CD4-positive, CD25-positive, alpha-beta regulatory T cell (primary cell): ENCODE results near the gene HIPK3. TPM values are rescaled to one million over a fixed set of nuclear protein-coding genes. Genes with fewer than 3 reads are reported as not detected.
A peak's percentile ranks its signal among the peaks of the same experiment; 100 is the strongest.

Experiments used
- ATAC-seq, 2 donors: fragments of 150-1000 bp; cut with Tn5 transposase; one replicate each; pipeline ENCODE4 v1.10.0; 2021; ENCODE audit warnings: low read depth in 2 of 2, moderate number of reproducible peaks in 2 of 2, moderate library complexity in 1 of 2
- DNase-seq, 3 donors: peaks; one replicate each; pipeline versions ENCODE4 v3.0.0 to v3.0.0-alpha.2; 2012 to 2022; ENCODE audit warnings: mixed read lengths in 1 of 3
- H3K27ac ChIP-seq: one replicate; pipeline ENCODE4 v1.7.0; 2013; ENCODE audit warnings: mild to moderate bottlenecking, low read length; ENCODE audit not compliant: insufficient read depth, poor library complexity, severe bottlenecking
- H3K27me3 ChIP-seq: one replicate; pipeline ENCODE4 v1.7.0; 2013; ENCODE audit warnings: low read length; ENCODE audit not compliant: control insufficient read depth, insufficient read depth
- H3K36me3 ChIP-seq: one replicate; pipeline ENCODE4 v1.7.0; 2013; ENCODE audit warnings: mild to moderate bottlenecking, low read length, moderate library complexity; ENCODE audit not compliant: control insufficient read depth, insufficient read depth
- H3K4me1 ChIP-seq: 2 replicates; pipeline ENCODE4 v1.7.0; 2013; ENCODE audit warnings: mild to moderate bottlenecking, low read length; ENCODE audit not compliant: insufficient read depth, control insufficient read depth, poor library complexity, severe bottlenecking
- H3K4me3 ChIP-seq: one replicate; pipeline ENCODE4 v1.7.0; 2013; ENCODE audit warnings: low read depth, mild to moderate bottlenecking, low read length, moderate library complexity
- H3K9me3 ChIP-seq, 2 experiments: 1 replicate in 1 of 2; 2 replicates in 1 of 2; pipeline ENCODE4 v1.7.0; 2013; ENCODE audit warnings: low read length in 2 of 2, mild to moderate bottlenecking in 1 of 2, moderate library complexity in 1 of 2; ENCODE audit not compliant: control insufficient read depth in 2 of 2
- H3K27ac Mint-ChIP-seq, 3 donors: one replicate each; pipeline ENCODE4 v1.8.0; 2020 to 2022; ENCODE audit warnings: mild to moderate bottlenecking in 3 of 3, mixed read lengths in 3 of 3, moderate library complexity in 2 of 3
- H3K27me3 Mint-ChIP-seq: one replicate; pipeline ENCODE4 v1.8.0; 2022; ENCODE audit warnings: mild to moderate bottlenecking, mixed read lengths
- H3K36me3 Mint-ChIP-seq: one replicate; pipeline ENCODE4 v1.8.0; 2020; ENCODE audit warnings: mixed read lengths
- H3K4me1 Mint-ChIP-seq, 4 donors: one replicate each; pipeline ENCODE4 v1.8.0; 2020 to 2022; ENCODE audit warnings: mixed read lengths in 4 of 4, mild to moderate bottlenecking in 1 of 4
- H3K4me3 Mint-ChIP-seq, 4 donors: one replicate each; pipeline ENCODE4 v1.8.0; 2020 to 2022; ENCODE audit warnings: mild to moderate bottlenecking in 4 of 4, mixed read lengths in 4 of 4, moderate library complexity in 3 of 4
- H3K9me3 Mint-ChIP-seq, 7 donors: one replicate each; pipeline ENCODE4 v1.8.0; 2020 to 2022; ENCODE audit warnings: mixed read lengths in 7 of 7, mild to moderate bottlenecking in 3 of 7, moderate library complexity in 2 of 7
- polyA plus RNA-seq, 4 donors: library from polyadenylated mRNA; unstranded; fragments of 300-500 nt; fragmentation: Illumina TruSeq; gene quantifications; one replicate each; pipeline ENCODE4 v1.2.3, GENCODE V29; 2021
- total RNA-seq: library from RNA; stranded (reverse); gene quantifications from one replicate; pipeline ENCODE4 v1.2.3, GENCODE V29; 2022

Gene HIPK3
- total and polyA plus RNA-seq, 5 donors from 2014 or later, result 18.7 to 47.5 (median 27.5) TPM

GRCh38 chr11:33272338-33273107, 15.3 kb downstream of the HIPK3 start:
- Mint-ChIP-seq H3K27me3 (no peaks in the 10 kb centered on the region), H3K9me3 (no peaks in the 10 kb centered on the region), H3K36me3 (peaks cover 4% of the 10 kb centered on the region), H3K4me1 (peaks cover 36 to 62% (median 41%) of the 10 kb centered on the region in 4 donors), H3K4me3 (peak overlapping the region in 3 of 4 donors; percentile 33 to 71 (median 54)), H3K27ac (no peak overlapping the region)
- Histone ChIP-seq H3K36me3 (no peaks in the 10 kb centered on the region), H3K4me3 (no peak overlapping the region), H3K9me3 (no peaks in the 10 kb centered on the region), H3K27me3 (no peaks in the 10 kb centered on the region), H3K4me1 (peaks cover 18% of the 10 kb centered on the region), H3K27ac (no peak overlapping the region)
- DNase-seq (no peak), ATAC-seq (no peak)

- Histone ChIP-seq H3K9me3 (no peaks in the 10 kb centered on the region), H3K4me1 (peaks cover 15% of the 10 kb centered on the region), H3K36me3 (no peaks in the 10 kb centered on the region), H3K27ac (no peak overlapping the region), H3K27me3 (no peaks in the 10 kb centered on the region), H3K4me3 (no peak overlapping the region)
- ATAC-seq (no peak), DNase-seq (no peak)
- Mint-ChIP-seq H3K4me1 (peaks cover 31 to 65% (median 46%) of the 10 kb centered on the region in 4 donors), H3K9me3 (no peaks in the 10 kb centered on the region), H3K36me3 (peaks cover 4% of the 10 kb centered on the region), H3K27ac (peak overlapping the region in 1 of 3 donors; percentile 21), H3K4me3 (peak overlapping the region in 2 of 4 donors; percentile 8 to 85), H3K27me3 (no peaks in the 10 kb centered on the region)
These were observed 16.5 kb downstream of the HIPK3 start for GRCh38 chr11:33273656-33274055.

- ATAC-seq, result no peak
- H3K36me3 ChIP-seq, result no peaks in the 10 kb centered on the region
- Mint-ChIP-seq H3K4me3 (peak overlapping the region in 1 of 4 donors; percentile 47), H3K4me1 (peaks cover 31 to 65% (median 50%) of the 10 kb centered on the region in 4 donors), H3K27ac (peak overlapping the region in 1 of 3 donors; percentile 65), H3K9me3 (no peaks in the 10 kb centered on the region), H3K27me3 (no peaks in the 10 kb centered on the region), H3K36me3 (peaks cover 4% of the 10 kb centered on the region)
- no peak overlapping the region for H3K27ac ChIP-seq
- no peak for DNase-seq
- H3K27me3 ChIP-seq, result no peaks in the 10 kb centered on the region
- no peak overlapping the region for H3K4me3 ChIP-seq
- H3K9me3 ChIP-seq, result no peaks in the 10 kb centered on the region
- H3K4me1 ChIP-seq, result peaks cover 7% of the 10 kb centered on the region
These were observed 23.2 kb downstream of the HIPK3 start for GRCh38 chr11:33280411-33280810.

- H3K4me1 Mint-ChIP-seq, result peaks cover 27 to 64% (median 45%) of the 10 kb centered on the region in 4 donors
These were observed 24.6 kb downstream of the HIPK3 start for GRCh38 chr11:33281758-33282157.

GRCh38 chr11:33284818-33285217, 27.6 kb downstream of the HIPK3 start:
- no peak overlapping the region for H3K4me3 ChIP-seq
- peaks cover 12 to 65% (median 41%) of the 10 kb centered on the region in 4 donors for H3K4me1 Mint-ChIP-seq
- H3K27ac ChIP-seq, result no peak overlapping the region
- H3K36me3 Mint-ChIP-seq, result peaks cover 15% of the 10 kb centered on the region
- DNase-seq, result no peak
- H3K27ac Mint-ChIP-seq, result peak overlapping the region in 1 of 3 donors; percentile 2
- H3K4me1 ChIP-seq, result no peaks in the 10 kb centered on the region
- H3K27me3 Mint-ChIP-seq, result no peaks in the 10 kb centered on the region
- H3K36me3 ChIP-seq, result peaks cover 17% of the 10 kb centered on the region
- no peak for ATAC-seq
- H3K27me3 ChIP-seq, result no peaks in the 10 kb centered on the region
- H3K9me3 ChIP-seq, result no peaks in the 10 kb centered on the region
- peak overlapping the region in 1 of 4 donors; percentile 30 for H3K4me3 Mint-ChIP-seq
- no peaks in the 10 kb centered on the region for H3K9me3 Mint-ChIP-seq

More at GRCh38 chr11:33281758-33282157, 24.6 kb downstream of the HIPK3 start:
- Histone ChIP-seq H3K27ac (no peak overlapping the region), H3K9me3 (no peaks in the 10 kb centered on the region), H3K4me3 (no peak overlapping the region), H3K4me1 (no peaks in the 10 kb centered on the region), H3K36me3 (peaks cover 5% of the 10 kb centered on the region), H3K27me3 (no peaks in the 10 kb centered on the region)
- H3K4me3 Mint-ChIP-seq, result no peak overlapping the region
- peak overlapping the region in 1 of 3 donors; percentile 65 for H3K27ac Mint-ChIP-seq
- no peaks in the 10 kb centered on the region for H3K9me3 Mint-ChIP-seq
- DNase-seq (no peak), ATAC-seq (no peak)
- peaks cover 9% of the 10 kb centered on the region for H3K36me3 Mint-ChIP-seq
- no peaks in the 10 kb centered on the region for H3K27me3 Mint-ChIP-seq

GRCh38 chr11:33290319-33290718, 33.1 kb downstream of the HIPK3 start:
- Mint-ChIP-seq H3K36me3 (peaks cover 36% of the 10 kb centered on the region), H3K4me3 (no peak overlapping the region), H3K4me1 (peaks cover 6 to 51% (median 36%) of the 10 kb centered on the region in 4 donors), H3K27ac (no peak overlapping the region), H3K27me3 (no peaks in the 10 kb centered on the region), H3K9me3 (peaks cover 0 to 1% (median 0%) of the 10 kb centered on the region in 7 donors)
- Histone ChIP-seq H3K9me3 (no peaks in the 10 kb centered on the region), H3K4me3 (no peak overlapping the region), H3K4me1 (peaks cover 4% of the 10 kb centered on the region), H3K27ac (no peak overlapping the region), H3K36me3 (peaks cover 17% of the 10 kb centered on the region), H3K27me3 (no peaks in the 10 kb centered on the region)
- DNase-seq (no peak), ATAC-seq (no peak)

- Histone ChIP-seq H3K27me3 (no peaks in the 10 kb centered on the region), H3K4me1 (peaks cover 4% of the 10 kb centered on the region), H3K4me3 (no peak overlapping the region), H3K27ac (no peak overlapping the region), H3K9me3 (no peaks in the 10 kb centered on the region), H3K36me3 (peaks cover 17% of the 10 kb centered on the region)
- H3K4me3 Mint-ChIP-seq, result no peak overlapping the region
- H3K9me3 Mint-ChIP-seq, result peaks cover 0 to 1% (median 0%) of the 10 kb centered on the region in 7 donors
- H3K36me3 Mint-ChIP-seq, result peaks cover 44% of the 10 kb centered on the region
- peaks cover 6 to 55% (median 45%) of the 10 kb centered on the region in 4 donors for H3K4me1 Mint-ChIP-seq
- DNase-seq (no peak), ATAC-seq (no peak)
- no peak overlapping the region for H3K27ac Mint-ChIP-seq
- no peaks in the 10 kb centered on the region for H3K27me3 Mint-ChIP-seq
These were observed 34.0 kb downstream of the HIPK3 start for GRCh38 chr11:33291004-33291777.
